H1 (cell line): ENCODE results near the gene BBS5. TPM values are rescaled to one million over a fixed set of nuclear protein-coding genes. Genes with fewer than 3 reads are reported as not detected.

Source experiments
- CTCF ChIA-PET: fragments of 300-600 bp; sonication (Branson Sonifier 250); formaldehyde crosslinking; loops from one replicate; lab custom pipeline; 2021; ENCODE audit not compliant: partially characterized antibody; lab: Charles Lee
- POLR2A ChIA-PET: fragments of 300-600 bp; sonication (Branson Sonifier 250); formaldehyde crosslinking; loops from one replicate; lab custom pipeline; 2021; ENCODE audit warnings: inconsistent platforms; ENCODE audit not compliant: partially characterized antibody; lab: Charles Lee
- DNase-seq, 2 experiments: peaks; one replicate each; pipeline versions ENCODE4 v3.0.0 to v3.0.0-alpha.2; 2010 to 2022; ENCODE audit warnings: low spot score in 2 of 2, low read depth in 1 of 2, mixed read lengths in 1 of 2
- FAIRE-seq: peaks from 2 replicates; lab custom pipeline; 2011; peaks lifted over from hg19 to GRCh38; lab: Jason Lieb, UNC
- H2AFZ ChIP-seq: 2 replicates; pipeline ENCODE4 v1.8.1; 2012; ENCODE audit warnings: low read length, inconsistent platforms
- H2AK5ac ChIP-seq: 2 replicates; pipeline ENCODE4 v1.6.1; 2013; ENCODE audit warnings: low read depth, low read length
- H2BK120ac ChIP-seq: replicated peaks from 2 replicates; pipeline ENCODE3; 2013; ENCODE audit warnings: low read depth, low read length, inconsistent platforms
- H2BK12ac ChIP-seq: 2 replicates; pipeline ENCODE4 v1.6.1; 2013; ENCODE audit warnings: low read depth, low read length
- H2BK15ac ChIP-seq: 2 replicates; pipeline ENCODE4 v1.6.1; 2013; ENCODE audit warnings: low read length
- H2BK20ac ChIP-seq: 2 replicates; pipeline ENCODE4 v1.6.1; 2013; ENCODE audit warnings: low read length
- H2BK5ac ChIP-seq: 2 replicates; pipeline ENCODE4 v1.6.1; 2013; ENCODE audit warnings: low read depth, low read length
- H3K14ac ChIP-seq: 2 replicates; pipeline ENCODE4 v1.6.1; 2013; ENCODE audit warnings: inconsistent platforms; ENCODE audit not compliant: insufficient read length
- H3K18ac ChIP-seq: 2 replicates; pipeline ENCODE4 v1.6.1; 2013; ENCODE audit warnings: low read length; ENCODE audit errors: extremely low read depth
- H3K23ac ChIP-seq: 2 replicates; pipeline ENCODE4 v1.6.1; 2013; ENCODE audit warnings: inconsistent platforms; ENCODE audit not compliant: insufficient read length
- H3K23me2 ChIP-seq: 2 replicates; pipeline ENCODE4 v1.6.1; 2013; ENCODE audit warnings: low read depth, low read length
- H3K27ac ChIP-seq: 2 replicates; pipeline ENCODE4 v1.6.1; 2011; ENCODE audit warnings: low read depth, low read length, inconsistent platforms
- H3K27me3 ChIP-seq, 4 experiments: replicated peaks in 1 of 4; 1 replicate in 1 of 4; 2 replicates in 3 of 4; pipeline versions ENCODE4 v1.6.1 to v1.8.1; 2011 to 2013; ENCODE audit warnings: low read length in 3 of 4, mild to moderate bottlenecking in 3 of 4, inconsistent platforms in 2 of 4, mixed read lengths in 2 of 4, moderate library complexity in 1 of 4; ENCODE audit not compliant: control insufficient read depth in 3 of 4, insufficient read depth in 3 of 4; ENCODE audit errors: extremely low read depth in 1 of 4
- H3K36me3 ChIP-seq, 4 experiments: 2 replicates each; pipeline versions ENCODE4 v1.6.1 to v1.8.1; 2011 to 2013; ENCODE audit warnings: mild to moderate bottlenecking in 4 of 4, low read length in 3 of 4, moderate library complexity in 2 of 4, control low read depth in 1 of 4, inconsistent platforms in 1 of 4; ENCODE audit not compliant: insufficient read depth in 4 of 4, control insufficient read depth in 2 of 4
- H3K4ac ChIP-seq: replicated peaks from 2 replicates; pipeline ENCODE3; 2013; ENCODE audit warnings: low read length, low read depth, mixed read lengths, inconsistent platforms; ENCODE audit not compliant: insufficient read length
- H3K4me1 ChIP-seq, 4 experiments: replicated peaks in 1 of 4; 1 replicate in 1 of 4; 2 replicates in 3 of 4; pipeline versions ENCODE4 v1.6.1 to v1.8.1; 2011 to 2013; ENCODE audit warnings: low read length in 3 of 4, inconsistent platforms in 2 of 4, mixed read lengths in 1 of 4; ENCODE audit not compliant: insufficient read depth in 4 of 4, control insufficient read depth in 3 of 4
- H3K4me2 ChIP-seq, 2 experiments: 2 replicates each; pipeline versions ENCODE4 v1.6.1 to v1.8.1; 2011 to 2013; ENCODE audit warnings: low read depth in 2 of 2, low read length in 2 of 2, control low read depth in 1 of 2, inconsistent platforms in 1 of 2, mild to moderate bottlenecking in 1 of 2; ENCODE audit not compliant: insufficient read depth in 1 of 2
- H3K4me3 ChIP-seq, 4 experiments: fragments of 200-600, 300-600 bp in 1 of 4; sonication (generic), shearing (Covaris generic), sonication (Bioruptor Twin) in 1 of 4; 2 replicates each; pipeline versions ENCODE4 v1.5.1 to v1.8.1; 2011 to 2016; ENCODE audit warnings: low read length in 4 of 4, low read depth in 3 of 4, control low read depth in 2 of 4, inconsistent platforms in 2 of 4, mild to moderate bottlenecking in 2 of 4, mixed read lengths in 1 of 4, moderate library complexity in 1 of 4; ENCODE audit not compliant: insufficient read depth in 2 of 4; ENCODE audit errors: extremely low read depth in 1 of 4
- H3K56ac ChIP-seq: replicated peaks from 2 replicates; pipeline ENCODE3; 2013; ENCODE audit warnings: low read depth, mild to moderate bottlenecking, mixed read lengths, low read length, inconsistent platforms; ENCODE audit not compliant: insufficient read length
- H3K79me1 ChIP-seq: 2 replicates; pipeline ENCODE4 v1.6.1; 2013; ENCODE audit warnings: low read depth, low read length, control low read depth
- H3K79me2 ChIP-seq, 2 experiments: 2 replicates each; pipeline versions ENCODE4 v1.6.1 to v1.8.1; 2012 to 2013; ENCODE audit warnings: low read length in 2 of 2, mild to moderate bottlenecking in 2 of 2, inconsistent platforms in 1 of 2; ENCODE audit not compliant: insufficient read depth in 2 of 2, control insufficient read depth in 1 of 2
- H3K9ac ChIP-seq, 4 experiments: replicated peaks in 1 of 4; 1 replicate in 1 of 4; 2 replicates in 3 of 4; pipeline versions ENCODE4 v1.6.1 to v1.8.1; 2011 to 2013; ENCODE audit warnings: low read depth in 3 of 4, low read length in 3 of 4, control low read depth in 2 of 4, mild to moderate bottlenecking in 2 of 4, moderate library complexity in 2 of 4, inconsistent platforms in 1 of 4; ENCODE audit errors: extremely low read depth in 1 of 4
- H3K9me3 ChIP-seq, 2 experiments: 2 replicates each; pipeline versions ENCODE4 v1.6.1 to v1.8.1; 2012 to 2013; ENCODE audit warnings: mild to moderate bottlenecking in 2 of 2, moderate library complexity in 2 of 2, control low read depth in 1 of 2, inconsistent platforms in 1 of 2, low read depth in 1 of 2, low read length in 1 of 2, mixed read lengths in 1 of 2; ENCODE audit not compliant: insufficient read depth in 2 of 2
- H4K20me1 ChIP-seq, 2 experiments: replicated peaks in 1 of 2; 2 replicates each; pipeline versions ENCODE3 to v1.8.1; 2011 to 2013; ENCODE audit warnings: inconsistent platforms in 2 of 2, low read length in 2 of 2, mild to moderate bottlenecking in 1 of 2; ENCODE audit not compliant: insufficient read depth in 2 of 2, control insufficient read depth in 1 of 2
- H4K5ac ChIP-seq: 2 replicates; pipeline ENCODE4 v1.6.1; 2013; ENCODE audit warnings: low read length, low read depth, mixed read lengths, inconsistent platforms; ENCODE audit not compliant: insufficient read length
- H4K8ac ChIP-seq: 2 replicates; pipeline ENCODE4 v1.8.0; 2013; ENCODE audit warnings: mild to moderate bottlenecking, moderate library complexity, low read length, inconsistent platforms; ENCODE audit not compliant: insufficient read depth; ENCODE audit errors: extremely low read depth
- H4K91ac ChIP-seq: replicated peaks from 2 replicates; pipeline ENCODE3; 2013; ENCODE audit warnings: low read length, mixed read lengths, inconsistent platforms; ENCODE audit not compliant: insufficient read length
- RFX5 ChIP-seq: IDR thresholded peaks from 2 replicates; pipeline ENCODE4 v1.6.1; 2011; ENCODE audit warnings: low read depth, low read length, improper control_type of control experiment, borderline replicate concordance
- WGBS, 2 experiments: shearing (Covaris generic) in 1 of 2; methylation state at CpG; one replicate each; pipeline versions ENCODE4 v1.1.6 to v1.1.7; 2013 to 2015; ENCODE audit warnings: low lambda C conversion rate in 2 of 2, mixed read lengths in 2 of 2, inconsistent platforms in 1 of 2, low coverage in 1 of 2, missing lambda C conversion rate in 1 of 2; ENCODE audit not compliant: insufficient replicate concordance in 2 of 2, insufficient coverage in 1 of 2, insufficient read length in 1 of 2; ENCODE audit errors: extremely low coverage in 1 of 2, missing lambda C conversion rate in 1 of 2; 5-methylcytosine and 5-hydroxymethylcytosine counted together
- polyA plus RNA-seq, 7 experiments: library from polyadenylated mRNA; depleted of rRNA in 3 of 7; stranded (reverse) in 5 of 7; unstranded in 2 of 7; fragments of >200 nt in 5 of 7; fragments of 200-250 nt in 2 of 7; gene quantifications; 1 replicate in 5 of 7; 2 replicates in 1 of 7; 4 replicates in 1 of 7; pipeline versions ENCODE4 v1.2.1 to v1.2.3, GENCODE V29; 2011 to 2013; ENCODE audit warnings: missing spikeins in 2 of 7, mixed read lengths in 2 of 7
- total RNA-seq: library from RNA; stranded (reverse); fragmentation: NEBNext Ultra II Directional; extraction: Animal tissue kit (Norgen Biotek cat#: 25700); gene quantifications from 2 replicates; pipeline ENCODE4 v1.2.1, GENCODE V29; 2021

BBS5 gene
- total and polyA plus RNA-seq, 2 of the 8 experiments (the other 6 are each of a cell fraction or from before 2014, with no cell fraction given) = 0.20 to 0.36 TPM

DNA sequence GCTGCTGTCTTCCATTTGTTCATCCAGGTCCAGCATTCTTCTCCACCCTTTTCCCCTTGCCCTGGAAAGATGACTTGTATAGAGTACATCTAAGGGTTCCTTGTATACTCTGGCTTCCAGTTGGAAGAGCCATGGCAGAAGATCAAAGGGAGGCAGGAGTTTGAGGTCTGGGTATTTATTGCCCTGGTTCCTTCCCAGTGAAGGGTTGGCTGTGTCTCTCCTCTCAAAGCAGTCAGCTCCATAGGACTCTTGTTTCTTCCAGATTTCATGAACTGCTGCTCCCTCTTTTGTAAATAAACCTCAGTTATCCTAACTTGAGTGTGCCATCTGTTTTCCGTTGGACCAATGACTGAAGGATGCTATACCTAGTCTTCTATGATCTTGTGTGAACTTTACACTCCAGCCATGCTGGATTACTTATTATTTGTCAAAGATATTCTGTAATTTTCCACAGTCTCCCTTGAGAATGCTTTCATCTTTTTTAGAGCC lies 6.4 kb downstream of the BBS5 start:
- H4K20me1 ChIP-seq = no peaks in the 10 kb centered on the region
- H3K4me2 ChIP-seq = no peak overlapping the region
- H3K79me2 ChIP-seq = no peaks in the 10 kb centered on the region
- no peak overlapping the region for H3K4ac ChIP-seq
- no peak overlapping the region for H3K18ac ChIP-seq
- H3K9ac ChIP-seq = no peak overlapping the region
- no peak overlapping the region for H2AK5ac ChIP-seq
- no peak overlapping the region for H3K4me3 ChIP-seq
- no peaks in the 10 kb centered on the region for H3K4me1 ChIP-seq
- H3K14ac ChIP-seq = no peak overlapping the region
- H2BK5ac ChIP-seq = no peak overlapping the region
- peaks cover 0 to 7% (median 2%) of the 10 kb centered on the region in 4 experiments; a peak in 4 of 7 replicates for H3K27me3 ChIP-seq
- H3K79me1 ChIP-seq = no peaks in the 10 kb centered on the region
- no peak overlapping the region for H4K91ac ChIP-seq
- ChIA-PET POLR2A (no interaction called here), CTCF (no interaction called here)
- H3K9me3 ChIP-seq = peaks cover 2% of the 10 kb centered on the region in 2 experiments; a peak in 1 of 4 replicates
- no peak overlapping the region for H4K5ac ChIP-seq
- H3K56ac ChIP-seq = no peak overlapping the region
- no peak overlapping the region for H4K8ac ChIP-seq
- H2BK120ac ChIP-seq = no peak overlapping the region
- DNase-seq (no peak), FAIRE-seq (no peak)
- no peak overlapping the region for H2AFZ ChIP-seq
- H2BK20ac ChIP-seq = no peak overlapping the region
- H3K23ac ChIP-seq = no peak overlapping the region
- H2BK15ac ChIP-seq = no peak overlapping the region
- no peak for TF ChIP-seq RFX5
- no peaks in the 10 kb centered on the region for H3K36me3 ChIP-seq
- no peak overlapping the region for H2BK12ac ChIP-seq
- no peak overlapping the region for H3K27ac ChIP-seq
- no peaks in the 10 kb centered on the region for H3K23me2 ChIP-seq
- 86% methylated on average over 1 of the region's 1 CpG; no CpG with 5 or more reads in 1 of the 2 experiments for WGBS, 2 experiments
